ENCODE results near the gene PRKCD.

The PRKCD gene

GRCh38 chr3:53171827-53172505 is 11.0 kb downstream of the PRKCD start:
- no peak overlapping the region for H3K4me3 ChIP-seq (ENCODE audit: low read length)
- TF ChIP-seq CTCF (IDR thresholded peaks at IDR 0.05; ENCODE audit: insufficient read depth, low read depth, low read length, missing control alignments): no peak
- DNase-seq (ENCODE audit: low read depth): no peak

GRCh38 chr3:53173107-53173506 is 12.1 kb downstream of the PRKCD start:
- no peak overlapping the region for H3K4me3 ChIP-seq (ENCODE audit: low read length)
- DNase-seq (ENCODE audit: low read depth): no peak
- TF ChIP-seq CTCF (IDR thresholded peaks at IDR 0.05; ENCODE audit: insufficient read depth, low read depth, low read length, missing control alignments): no peak

- TF ChIP-seq CTCF (IDR thresholded peaks at IDR 0.05; ENCODE audit: insufficient read depth, low read depth, low read length, missing control alignments): no peak
- no peak for DNase-seq (ENCODE audit: low read depth)
- no peak overlapping the region for H3K4me3 ChIP-seq (ENCODE audit: low read length)
These were observed 13.6 kb downstream of the PRKCD start for GRCh38 chr3:53174346-53175250.

GRCh38 chr3:53175613-53176540 is 14.9 kb downstream of the PRKCD start:
- DNase-seq (ENCODE audit: low read depth): no peak
- no peak overlapping the region for H3K4me3 ChIP-seq (ENCODE audit: low read length)
- no peak for TF ChIP-seq CTCF (IDR thresholded peaks at IDR 0.05; ENCODE audit: insufficient read depth, low read depth, low read length, missing control alignments)

- no peak for TF ChIP-seq CTCF (IDR thresholded peaks at IDR 0.05; ENCODE audit: insufficient read depth, low read depth, low read length, missing control alignments)
- H3K4me3 ChIP-seq (ENCODE audit: low read length): no peak overlapping the region
- DNase-seq (ENCODE audit: low read depth): no peak
These were observed 17.2 kb downstream of the PRKCD start for GRCh38 chr3:53178246-53178645.

- H3K4me3 ChIP-seq (ENCODE audit: low read length): no peak overlapping the region
- DNase-seq (ENCODE audit: low read depth): no peak
- no peak for TF ChIP-seq CTCF (IDR thresholded peaks at IDR 0.05; ENCODE audit: insufficient read depth, low read depth, low read length, missing control alignments)
These were observed 18.6 kb downstream of the PRKCD start for GRCh38 chr3:53179580-53179979.

Data from epithelial cell of esophagus (primary cell).